Lower leg skin (tissue), 4 donors: ENCODE data around the gene E2F7. TPM values are rescaled to one million over a fixed set of nuclear protein-coding genes. Genes with fewer than 3 reads are reported as not detected.

Experiments used
- DNase-seq, 2 donors: peaks; one replicate each; pipeline ENCODE4 v3.0.0-alpha.2; 2019; ENCODE audit warnings: low spot score in 2 of 2
- H3K4me3 ChIP-seq: fragments of 200-600 bp; sonication (generic); 2 replicates; pipeline ENCODE4 v1.5.1; 2017; ENCODE audit warnings: mild to moderate bottlenecking, low read depth; ENCODE audit not compliant: poor library complexity, severe bottlenecking
- CTCF ChIP-seq, 3 donors: fragments of 450-650 bp; IDR thresholded peaks; one replicate each; pipeline ENCODE4 v1.5.1; 2016; ENCODE audit warnings: antibody characterized with exemption in 3 of 3, mild to moderate bottlenecking in 3 of 3, moderate library complexity in 2 of 3
- POLR2A ChIP-seq, 2 donors: fragments of 450-650 bp; IDR thresholded peaks; one replicate each; pipeline ENCODE4 v1.6.1; 2016 to 2017; ENCODE audit warnings: antibody characterized with exemption in 2 of 2, mild to moderate bottlenecking in 1 of 2, moderate library complexity in 1 of 2
- WGBS, 2 donors: methylation state at CpG; one replicate each; pipeline ENCODE4 v1.1.5; 2018; 5-methylcytosine and 5-hydroxymethylcytosine counted together
- intact Hi-C: fragments of 100-400 bp; cut with DNase I; formaldehyde crosslinking; loops from one replicate; pipeline ENCODE4 v1.15.0; 2023; ENCODE audit warnings: low total_unique reads
- total RNA-seq, 4 donors: library from RNA; depleted of rRNA; stranded (reverse); fragments of >200 nt; gene quantifications; one replicate each; pipeline ENCODE4 v1.1.0, GENCODE V29; 2016

The E2F7 gene
- total RNA-seq, 4 donors from 2014 or later = 0.71 to 2.0 (median 1.5) TPM

GRCh38 chr12:77062396-77062795 lies 3.0 kb downstream of the E2F7 start:
- no peak for DNase-seq

DNA sequence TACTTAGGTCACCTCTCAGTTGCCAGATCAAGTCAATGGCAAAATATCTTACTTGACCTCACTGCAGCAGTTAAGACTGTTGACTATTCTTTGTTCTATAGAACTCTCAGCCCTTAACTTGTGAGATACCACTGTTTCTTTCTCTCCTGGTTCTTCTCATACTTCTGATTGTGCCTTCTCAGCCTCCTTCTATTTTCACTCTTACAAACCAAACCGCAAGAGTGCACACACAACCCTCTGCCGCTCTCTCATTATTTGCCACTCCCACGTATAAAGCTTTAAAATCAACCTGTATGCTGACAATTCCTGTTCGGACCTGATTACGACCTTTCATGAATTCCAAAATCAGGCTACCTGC lies 4.5 kb downstream of the E2F7 start:
- no peak overlapping the region for H3K4me3 ChIP-seq
- intact Hi-C loops = loop anchor here (10.0 kb wide), 1 partner anchor 264 kb away; no protein-coding TSS in a partner anchor
- TF ChIP-seq POLR2A (IDR thresholded peaks at IDR 0.05) (no peak), CTCF (IDR thresholded peaks at IDR 0.05) (no peak)
- WGBS, 2 donors = 96 to 98% methylated on average over 5 of the region's 5 CpGs
- no peak for DNase-seq

More at GRCh38 chr12:77062396-77062795, 3.0 kb downstream of the E2F7 start:
- TF ChIP-seq CTCF (IDR thresholded peaks at IDR 0.05) = no peak
- 68 to 86% methylated on average over 1 of the region's 1 CpG for WGBS, 2 donors
- intact Hi-C loops = loop anchor here (10.0 kb wide), 1 partner anchor 262 kb away; no protein-coding TSS in a partner anchor
- no peak overlapping the region for H3K4me3 ChIP-seq

- intact Hi-C loops = loop anchor here (10.0 kb wide), 1 partner anchor 264 kb away; no protein-coding TSS in a partner anchor
- no peak for DNase-seq
- no peak overlapping the region for H3K4me3 ChIP-seq
- TF ChIP-seq CTCF (IDR thresholded peaks at IDR 0.05) (no peak), POLR2A (IDR thresholded peaks at IDR 0.05) (no peak)
- 81 to 83% methylated on average over 3 of the region's 3 CpGs for WGBS, 2 donors
Measured at GRCh38 chr12:77060136-77060882, 5.1 kb downstream of the E2F7 start.

- TF ChIP-seq CTCF (IDR thresholded peaks at IDR 0.05) (no peak), POLR2A (IDR thresholded peaks at IDR 0.05) (no peak)
- intact Hi-C loops = loop anchor here (10.0 kb wide), 1 partner anchor 626 kb away; no protein-coding TSS in a partner anchor
- no peak for DNase-seq
- no peak overlapping the region for H3K4me3 ChIP-seq
- WGBS, 2 donors = 96% methylated on average over 5 of the region's 5 CpGs
Measured at GRCh38 chr12:77058740-77059139, 6.6 kb downstream of the E2F7 start.

GRCh38 chr12:77054851-77055250 lies 10.5 kb downstream of the E2F7 start:
- intact Hi-C loops = loop anchor here (10.0 kb wide), 1 partner anchor 630 kb away; no protein-coding TSS in a partner anchor
- WGBS, 2 donors = 87 to 92% methylated on average over 4 of the region's 4 CpGs
- TF ChIP-seq POLR2A (IDR thresholded peaks at IDR 0.05) (no peak), CTCF (IDR thresholded peaks at IDR 0.05) (no peak)
- no peak for DNase-seq
- H3K4me3 ChIP-seq = no peak overlapping the region
